Retina (tissue), 1 donor: ENCODE measurements around the gene CD151.
A peak's percentile ranks its signal among the peaks of the same experiment; 100 is the strongest.

ENCODE experiments used
- DNase-seq: peaks from one replicate; pipeline ENCODE4 v3.0.0-alpha.2; 2016

CD151 gene

GRCh38 chr11:815675-816432 lies 16.9 kb upstream of the CD151 start:
- DNase-seq = no peak

- no peak for DNase-seq
These were observed 16.3 kb upstream of the CD151 start for GRCh38 chr11:816433-816779.

- peak; percentile 69 for DNase-seq
These were observed 14.2 kb upstream of the CD151 start, which contains the start of gene PNPLA2 for GRCh38 chr11:818396-819128. TSS of gene PNPLA2 (plus strand) at chr11:818914. CDS start at chr11:819719, 805 bp downstream.

- peak; percentile 81 for DNase-seq
These were observed 13.4 kb upstream of the CD151 start for GRCh38 chr11:819129-819931.

GRCh38 chr11:819943-820649 lies 12.7 kb upstream of the CD151 start:
- peak; percentile 57 for DNase-seq

GRCh38 chr11:820655-821511 lies 11.9 kb upstream of the CD151 start:
- no peak for DNase-seq

- no peak for DNase-seq
These were observed 11.0 kb upstream of the CD151 start for GRCh38 chr11:821512-822371.

- no peak for DNase-seq
These were observed 9.1 kb upstream of the CD151 start for GRCh38 chr11:823441-824291.

- peak; percentile 59 for DNase-seq
These were observed 8.4 kb upstream of the CD151 start for GRCh38 chr11:824292-824880.

GRCh38 chr11:824942-825341 lies 7.8 kb upstream of the CD151 start:
- DNase-seq = no peak

GRCh38 chr11:825366-826226 lies 7.2 kb upstream of the CD151 start:
- no peak for DNase-seq

- peak; percentile 1 for DNase-seq
These were observed 6.5 kb upstream of the CD151 start for GRCh38 chr11:826227-826621.

- no peak for DNase-seq
These were observed 6.0 kb upstream of the CD151 start for GRCh38 chr11:826836-827145.

GRCh38 chr11:827146-827896 lies 5.4 kb upstream of the CD151 start:
- DNase-seq = peak; percentile 72

- DNase-seq = no peak
These were observed 4.9 kb upstream of the CD151 start, which contains the start of gene CRACR2B for GRCh38 chr11:827897-828192. TSS of gene CRACR2B (plus strand) at chr11:827919. CDS start at chr11:828608, 689 bp downstream.

- DNase-seq = peak; percentile 85
These were observed 4.1 kb upstream of the CD151 start for GRCh38 chr11:828506-829175.

GRCh38 chr11:829176-829846 lies 3.4 kb upstream of the CD151 start:
- DNase-seq = no peak
